Kidney (tissue), 14 donors: ENCODE data around the gene FOS. TPM values are rescaled to one million over a fixed set of nuclear protein-coding genes. Genes with fewer than 3 reads are reported as not detected.

ENCODE experiments used
- DNase-seq, 5 donors: peaks; one replicate each; pipeline ENCODE4 v3.0.0-alpha.2; 2013 to 2020
- FAIRE-seq: peaks from 2 replicates; lab custom pipeline; 2012; peaks lifted over from hg19 to GRCh38; lab: Jason Lieb, UNC
- H3K27ac ChIP-seq, 2 donors: one replicate each; pipeline ENCODE4 v1.7.0; 2013; ENCODE audit warnings: low read depth in 2 of 2, low read length in 2 of 2, inconsistent platforms in 1 of 2
- H3K27me3 ChIP-seq: one replicate; pipeline ENCODE4 v1.7.1; 2013; ENCODE audit warnings: low read length, inconsistent platforms; ENCODE audit not compliant: control insufficient read depth, insufficient read depth
- H3K36me3 ChIP-seq, 3 donors: one replicate each; pipeline versions ENCODE4 v1.7.0 to v1.7.1; 2013; ENCODE audit warnings: low read length in 3 of 3, control low read depth in 1 of 3, inconsistent platforms in 1 of 3; ENCODE audit not compliant: insufficient read depth in 3 of 3, control insufficient read depth in 2 of 3
- H3K4me1 ChIP-seq, 3 donors: one replicate each; pipeline versions ENCODE4 v1.7.0 to v1.7.1; 2013; ENCODE audit warnings: low read length in 3 of 3, inconsistent platforms in 1 of 3, low read depth in 1 of 3; ENCODE audit not compliant: control insufficient read depth in 2 of 3, insufficient read depth in 2 of 3
- H3K4me3 ChIP-seq, 3 donors: one replicate each; pipeline versions ENCODE4 v1.7.0 to v1.8.1; 2013; ENCODE audit warnings: low read length in 3 of 3, control low read depth in 1 of 3, inconsistent platforms in 1 of 3
- H3K9ac ChIP-seq, 3 donors: one replicate each; pipeline versions ENCODE4 v1.7.0 to v1.7.1; 2013; ENCODE audit warnings: low read length in 3 of 3, control low read depth in 1 of 3, inconsistent platforms in 1 of 3
- H3K9me3 ChIP-seq, 3 donors: one replicate each; pipeline versions ENCODE4 v1.7.0 to v1.7.1; 2013; ENCODE audit warnings: low read length in 3 of 3, control low read depth in 1 of 3, inconsistent platforms in 1 of 3; ENCODE audit not compliant: control insufficient read depth in 2 of 3, insufficient read depth in 1 of 3
- CTCF ChIP-seq: IDR thresholded peaks from 3 replicates; pipeline ENCODE4 v1.5.1; 2012; ENCODE audit warnings: mild to moderate bottlenecking, moderate library complexity, borderline replicate concordance; ENCODE audit not compliant: insufficient read depth; ENCODE audit errors: extremely low read depth
- intact Hi-C: fragments of 100-400 bp; cut with DNase I; formaldehyde crosslinking; loops from one replicate; pipeline ENCODE4 v1.11.1; 2022
- polyA plus RNA-seq: library from polyadenylated mRNA; stranded (reverse); fragments of 350-450 nt; fragmentation: Illumina TruSeq; extraction: RNeasy Lipid Tissue Mini Kit (QIAGEN cat#74804); gene quantifications from one replicate; pipeline ENCODE4 v1.2.3, GENCODE V29; 2014; ENCODE audit warnings: low read depth, low replicate concordance; ENCODE audit not compliant: insufficient read depth
- total RNA-seq: library from RNA; stranded (reverse); fragmentation: NEBNext Ultra II Directional; extraction: Animal tissue kit (Norgen Biotek cat#: 25700); gene quantifications from one replicate; pipeline ENCODE4 v1.2.1, GENCODE V29; 2021
- donor health status: control.
- donor health status: control.
- donor health status: control.
- donor health status: control.
- donor health status: control.
- donor health status: DM: yes; HTN: yes; CAD: no.
- donor health status: Normal renal cell carcinoma (clear cell type).

The FOS gene
- total and polyA plus RNA-seq, 2 donors from 2014 or later, result 116 to 193 TPM

GRCh38 chr14:75236901-75237419 lies 41.7 kb upstream of the FOS start:
- H3K4me1 ChIP-seq, result peaks cover 0 to 9% (median 0%) of the 10 kb centered on the region in 3 donors

DNA sequence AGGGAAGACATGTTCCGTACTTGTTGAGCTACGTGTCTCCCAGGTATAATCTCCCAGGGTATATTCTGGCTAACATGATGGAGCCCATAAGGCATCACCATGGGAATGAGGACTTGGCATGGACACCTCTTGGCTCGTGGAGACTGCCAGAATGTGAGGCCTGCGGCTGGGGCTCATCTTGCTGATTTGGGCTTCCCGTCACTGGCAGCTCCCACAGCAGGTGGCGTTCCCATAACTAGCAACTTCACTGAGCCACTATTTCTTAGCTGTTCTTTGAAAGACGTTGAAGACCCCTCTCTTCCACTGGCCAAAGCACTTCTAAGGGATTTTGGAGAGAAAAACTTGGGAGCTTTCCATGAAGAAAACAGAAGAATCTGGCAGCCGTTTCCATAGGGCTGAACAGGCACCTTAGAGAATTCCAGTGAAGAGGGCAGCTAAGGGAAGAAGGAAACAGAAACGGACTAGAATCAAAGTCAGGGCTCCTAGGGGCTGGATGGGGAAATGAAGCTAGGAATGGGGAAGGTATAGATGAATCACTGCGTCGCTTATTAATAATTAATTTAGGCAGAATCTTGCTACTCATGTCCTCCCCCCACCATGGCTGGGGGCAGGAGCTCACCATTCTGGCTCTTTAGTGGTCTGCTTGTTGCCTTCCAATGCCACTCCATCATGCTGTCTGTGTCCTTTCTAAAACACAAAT lies 39.7 kb upstream of the FOS start:
- no peak overlapping the region for H3K27ac ChIP-seq
- no peak for TF ChIP-seq CTCF
- intact Hi-C loops, result no loop called here
- no peak overlapping the region for H3K4me3 ChIP-seq
- H3K9me3 ChIP-seq, result no peaks in the 10 kb centered on the region
- H3K27me3 ChIP-seq, result no peaks in the 10 kb centered on the region
- H3K4me1 ChIP-seq, result peaks cover 0 to 9% (median 0%) of the 10 kb centered on the region in 3 donors
- H3K9ac ChIP-seq, result no peak overlapping the region
- no peaks in the 10 kb centered on the region for H3K36me3 ChIP-seq
- DNase-seq (peak in 1 of 5 donors; percentile 26), FAIRE-seq (no peak)

More at GRCh38 chr14:75236901-75237419, 41.7 kb upstream of the FOS start:
- DNase-seq (no peak), FAIRE-seq (no peak)
- no peak for TF ChIP-seq CTCF
- Histone ChIP-seq H3K36me3 (no peaks in the 10 kb centered on the region), H3K9ac (peak overlapping the region in 1 of 3 donors; percentile 31), H3K9me3 (no peaks in the 10 kb centered on the region), H3K27me3 (no peaks in the 10 kb centered on the region), H3K27ac (peak overlapping the region; percentile 65 to 87), H3K4me3 (no peak overlapping the region)
- intact Hi-C loops, result no loop called here

GRCh38 chr14:75240781-75241180 lies 37.8 kb upstream of the FOS start:
- Histone ChIP-seq H3K36me3 (no peaks in the 10 kb centered on the region), H3K4me3 (no peak overlapping the region), H3K27me3 (no peaks in the 10 kb centered on the region), H3K9ac (no peak overlapping the region), H3K9me3 (no peaks in the 10 kb centered on the region), H3K4me1 (peaks cover 0 to 9% (median 0%) of the 10 kb centered on the region in 3 donors), H3K27ac (no peak overlapping the region)
- TF ChIP-seq CTCF, result no peak
- FAIRE-seq, result no peak
- DNase-seq, result peak in 1 of 5 donors; percentile 51
- intact Hi-C loops, result no loop called here
